Activated gamma-delta T cell (primary cell): ENCODE results near the gene PTOV1.

Experiments
- DNase-seq: peaks from one replicate; lab custom pipeline; 2025; lab: John Stamatoyannopoulos, UW

PTOV1 gene

GRCh38 chr19:49843265-49843664 is 7.7 kb upstream of the PTOV1 start:
- no peak for DNase-seq

GRCh38 chr19:49844138-49845095 is 6.5 kb upstream of the PTOV1 start:
- DNase-seq = no peak

GRCh38 chr19:49845414-49845813 is 5.5 kb upstream of the PTOV1 start:
- no peak for DNase-seq

- no peak for DNase-seq
Observed at GRCh38 chr19:49846408-49846807, 4.6 kb upstream of the PTOV1 start.

GRCh38 chr19:49847731-49848696 is 2.9 kb upstream of the PTOV1 start:
- DNase-seq = no peak

- no peak for DNase-seq
Observed at GRCh38 chr19:49848938-49849337, 2.0 kb upstream of the PTOV1 start.

- no peak for DNase-seq
Observed at GRCh38 chr19:49849433-49850220, 1.3 kb upstream of the PTOV1 start.

- DNase-seq = no peak
Observed at GRCh38 chr19:49850221-49850486, 805 bp upstream of the PTOV1 start.

- peak; percentile 28 for DNase-seq
Observed at GRCh38 chr19:49851456-49852259, 699 bp downstream of the PTOV1 start.

GRCh38 chr19:49852631-49853126 is 1.7 kb downstream of the PTOV1 start:
- DNase-seq = no peak

- DNase-seq = no peak
Observed at GRCh38 chr19:49853852-49854377, 3.0 kb downstream of the PTOV1 start.

- DNase-seq = no peak
Observed at GRCh38 chr19:49854378-49855263, 3.7 kb downstream of the PTOV1 start.

GRCh38 chr19:49855277-49855675 is 4.3 kb downstream of the PTOV1 start:
- no peak for DNase-seq

- DNase-seq = no peak
Observed at GRCh38 chr19:49855676-49856573, 5.0 kb downstream of the PTOV1 start.

GRCh38 chr19:49856574-49857021 is 5.6 kb downstream of the PTOV1 start:
- no peak for DNase-seq

GRCh38 chr19:49857061-49857837 is 6.3 kb downstream of the PTOV1 start:
- no peak for DNase-seq

GRCh38 chr19:49857838-49858087 is 6.8 kb downstream of the PTOV1 start:
- DNase-seq = no peak
